Heart right ventricle (tissue), 16 donors: ENCODE results near the gene AKT1S1. TPM values are rescaled to one million over a fixed set of nuclear protein-coding genes. Genes with fewer than 3 reads are reported as not detected.
A peak's percentile ranks its signal among the peaks of the same experiment; 100 is the strongest.

ENCODE experiments used
- ATAC-seq, 8 donors: fragments of 200-7000 bp; cut with Tn5 transposase; one replicate each; pipeline ENCODE4 v1.9.1; 2020; ENCODE audit warnings: mild to moderate bottlenecking in 8 of 8, moderate library complexity in 8 of 8, moderate number of reproducible peaks in 1 of 8
- DNase-seq, 2 donors: peaks; one replicate each; pipeline ENCODE4 v3.0.0-alpha.2; 2020
- H3K27ac ChIP-seq, 10 donors: fragments of 200-600 bp; sonication (generic) in 2 of 10; one replicate each; pipeline versions ENCODE4 v1.5.0 to v1.8.0; 2020 to 2022; ENCODE audit warnings: mild to moderate bottlenecking in 3 of 10
- H3K27me3 ChIP-seq, 7 donors: fragments of 200-600 bp; one replicate each; pipeline ENCODE4 v1.8.0; 2021 to 2022; ENCODE audit warnings: mild to moderate bottlenecking in 2 of 7
- H3K36me3 ChIP-seq, 9 donors: fragments of 200-600 bp; sonication (generic) in 1 of 9; one replicate each; pipeline versions ENCODE4 v1.5.0 to v1.8.0; 2020 to 2022; ENCODE audit warnings: mild to moderate bottlenecking in 2 of 9
- H3K4me1 ChIP-seq, 9 donors: fragments of 200-600 bp; sonication (generic) in 1 of 9; one replicate each; pipeline versions ENCODE4 v1.5.0 to v1.8.0; 2020 to 2022; ENCODE audit warnings: mild to moderate bottlenecking in 4 of 9
- H3K4me3 ChIP-seq, 10 donors: fragments of 200-600 bp; sonication (generic) in 2 of 10; one replicate each; pipeline versions ENCODE4 v1.5.0 to v1.8.0; 2020 to 2022; ENCODE audit warnings: mild to moderate bottlenecking in 7 of 10, moderate library complexity in 2 of 10
- H3K9me3 ChIP-seq, 11 donors: fragments of 200-600 bp in 10 of 11; sonication (generic) in 2 of 11; one replicate each; pipeline versions ENCODE4 v1.5.0 to v1.8.0; 2013 to 2022; ENCODE audit warnings: mild to moderate bottlenecking in 2 of 11, control low read depth in 1 of 11, moderate library complexity in 1 of 11
- WGBS, 2 donors: extraction: QIAGEN DNeasy Blood & Tissue Kit; methylation state at CpG; one replicate each; pipeline ENCODE4 v1.1.7; 2013; ENCODE audit warnings: inconsistent platforms in 1 of 2; 5-methylcytosine and 5-hydroxymethylcytosine counted together
- intact Hi-C, 10 donors: fragments of 100-400 bp; cut with DNase I; formaldehyde crosslinking; loops; one replicate each; pipeline versions ENCODE4 v1.11.1 to v1.14.2; 2022
- polyA plus RNA-seq, 2 donors: library from polyadenylated mRNA; stranded (reverse); fragments of 200-250 nt; gene quantifications; one replicate each; pipeline ENCODE4 v1.2.3, GENCODE V29; 2013
- total RNA-seq, 10 donors: library from RNA; stranded (reverse); fragmentation: NEBNext Ultra II Directional in 3 of 10; extraction: Animal tissue kit (Norgen Biotek cat#: 25700) in 3 of 10; gene quantifications; one replicate each; pipeline versions ENCODE4 v1.2.1 to v1.2.4, GENCODE V29; 2021 to 2023
- TF ChIP-seq, protein P1 (sequence below), 9 donors: fragments of 200-600 bp; sonication (generic) in 2 of 9; IDR thresholded peaks; one replicate each; pipeline versions ENCODE4 v1.5.0 to v1.8.0; 2021 to 2022; ENCODE audit warnings: antibody characterized with exemption in 9 of 9, mild to moderate bottlenecking in 5 of 9, moderate library complexity in 1 of 9
- donor health status: Arrhythmogenic right ventricular cardiomyopathy.
- donor health status: ischemic (EF 13 %, LVEDD 7.1; RV severe dilation, severe dysfunction).
- donor health status: healthy with polysubstance abuse.
- donor health status: DM: no; HTN: yes; CAD: no.
- donor health status: DM: no; HTN: no; CAD: no.
- donor health status: ischemic (EF 25% LVEDD 6.9; RV normal size, moderate dysfunction).
- donor health status: ischemic (EF 25% LVEDD 5.7; RV mildly dilated, moderate dysfunction).
- donor health status: healthy.
- donor health status: DM: yes; HTN: yes; CAD: no.
- donor health status: Ischemic cardiomyopathy.
- donor health status: ischemic (EF 35%, LVEDD 5.7; RV mildly dilated, moderate dysfunction).
- donor health status: nonischemic (EF 11% LVEDD 7.7; RV severe dilation, severe dysfunction).
- donor health status: DM: yes; HTN: yes; CAD: no.
- donor health status: PGD.
- donor health status: ischemic (EF 29% LVEDD 5.4; RV normal size, mild dysfunction).
- donor health status: nonischemic (EF 23%, LVEDD 6.1; RV moderate dilation, normal function).

Gene AKT1S1
- total and polyA plus RNA-seq, 12 donors = 26.0 to 51.9 (median 32.8) TPM

- no peak for DNase-seq
- Histone ChIP-seq H3K27me3 (no peaks in the 10 kb centered on the region), H3K36me3 (peaks cover 15 to 90% (median 73%) of the 10 kb centered on the region in 9 donors), H3K27ac (no peak overlapping the region), H3K4me1 (peaks cover 3 to 25% (median 13%) of the 10 kb centered on the region in 9 donors), H3K9me3 (no peaks in the 10 kb centered on the region), H3K4me3 (no peak overlapping the region)
- intact Hi-C loops = loop anchor here in 1 of 10 donors (5.0 kb wide), 1 partner anchor 45 kb away; the partner anchor contains the start of genes ATF5 and NUP62
- TF ChIP-seq, protein P1, sequence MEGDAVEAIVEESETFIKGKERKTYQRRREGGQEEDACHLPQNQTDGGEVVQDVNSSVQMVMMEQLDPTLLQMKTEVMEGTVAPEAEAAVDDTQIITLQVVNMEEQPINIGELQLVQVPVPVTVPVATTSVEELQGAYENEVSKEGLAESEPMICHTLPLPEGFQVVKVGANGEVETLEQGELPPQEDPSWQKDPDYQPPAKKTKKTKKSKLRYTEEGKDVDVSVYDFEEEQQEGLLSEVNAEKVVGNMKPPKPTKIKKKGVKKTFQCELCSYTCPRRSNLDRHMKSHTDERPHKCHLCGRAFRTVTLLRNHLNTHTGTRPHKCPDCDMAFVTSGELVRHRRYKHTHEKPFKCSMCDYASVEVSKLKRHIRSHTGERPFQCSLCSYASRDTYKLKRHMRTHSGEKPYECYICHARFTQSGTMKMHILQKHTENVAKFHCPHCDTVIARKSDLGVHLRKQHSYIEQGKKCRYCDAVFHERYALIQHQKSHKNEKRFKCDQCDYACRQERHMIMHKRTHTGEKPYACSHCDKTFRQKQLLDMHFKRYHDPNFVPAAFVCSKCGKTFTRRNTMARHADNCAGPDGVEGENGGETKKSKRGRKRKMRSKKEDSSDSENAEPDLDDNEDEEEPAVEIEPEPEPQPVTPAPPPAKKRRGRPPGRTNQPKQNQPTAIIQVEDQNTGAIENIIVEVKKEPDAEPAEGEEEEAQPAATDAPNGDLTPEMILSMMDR (IDR thresholded peaks at IDR 0.05) = no peak
- no peak for ATAC-seq
- 97 to 98% methylated on average over 14 of the region's 14 CpGs for WGBS, 2 donors
Measured at GRCh38 chr19:49882643-49883042, 5.5 kb upstream of the AKT1S1 start.

- H3K27me3 ChIP-seq = no peaks in the 10 kb centered on the region
- ATAC-seq = no peak
Measured at GRCh38 chr19:49881672-49882394, 4.7 kb upstream of the AKT1S1 start.

DNA sequence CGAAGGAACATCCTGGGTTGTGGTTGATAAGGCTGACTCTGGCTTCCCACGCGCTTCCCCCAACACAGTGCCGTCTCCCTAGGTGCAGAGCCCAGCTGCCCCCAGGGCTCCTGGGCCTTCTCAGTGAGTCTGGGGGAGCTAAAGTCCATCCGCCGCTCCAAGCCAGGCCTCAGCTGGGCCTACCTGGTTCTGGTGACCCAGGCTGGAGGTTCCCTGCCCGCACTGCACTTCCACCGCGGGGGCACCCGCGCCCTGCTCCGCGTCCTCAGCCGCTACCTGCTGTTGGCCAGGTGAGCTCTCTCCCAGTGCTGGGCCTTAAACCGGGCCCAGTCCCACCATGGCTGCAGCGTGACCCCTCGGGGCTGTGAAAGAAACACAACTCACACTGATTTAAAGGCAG, 4.0 kb upstream of the AKT1S1 start:
- no peaks in the 10 kb centered on the region for H3K27me3 ChIP-seq
- H3K36me3 ChIP-seq = peaks cover 15 to 77% (median 69%) of the 10 kb centered on the region in 9 donors
- DNase-seq = peak in 1 of 2 donors; percentile 9
- WGBS, 2 donors = 96 to 98% methylated on average over 17 of the region's 17 CpGs
- H3K4me3 ChIP-seq = no peak overlapping the region
- no peak for ATAC-seq
- no peaks in the 10 kb centered on the region for H3K9me3 ChIP-seq
- intact Hi-C loops = loop anchor here in 1 of 10 donors (5.0 kb wide), 1 partner anchor 46 kb away; the partner anchor contains the start of genes ATF5 and NUP62
- no peak overlapping the region for H3K27ac ChIP-seq
- TF ChIP-seq, protein P1 (IDR thresholded peaks at IDR 0.05) = no peak
- peaks cover 3 to 18% (median 13%) of the 10 kb centered on the region in 9 donors for H3K4me1 ChIP-seq

More at GRCh38 chr19:49881672-49882394, 4.7 kb upstream of the AKT1S1 start:
- TF ChIP-seq, protein P1 (IDR thresholded peaks at IDR 0.05) = no peak
- no peak overlapping the region for H3K4me3 ChIP-seq
- H3K9me3 ChIP-seq = no peaks in the 10 kb centered on the region
- peak in 1 of 2 donors; percentile 8 for DNase-seq
- H3K4me1 ChIP-seq = peaks cover 3 to 18% (median 13%) of the 10 kb centered on the region in 9 donors
- H3K36me3 ChIP-seq = peaks cover 15 to 83% (median 73%) of the 10 kb centered on the region in 9 donors
- intact Hi-C loops = loop anchor here in 1 of 10 donors (5.0 kb wide), 1 partner anchor 45 kb away; the partner anchor contains the start of genes ATF5 and NUP62
- H3K27ac ChIP-seq = no peak overlapping the region
- 88 to 89% methylated on average over 31 of the region's 31 CpGs for WGBS, 2 donors

DNA sequence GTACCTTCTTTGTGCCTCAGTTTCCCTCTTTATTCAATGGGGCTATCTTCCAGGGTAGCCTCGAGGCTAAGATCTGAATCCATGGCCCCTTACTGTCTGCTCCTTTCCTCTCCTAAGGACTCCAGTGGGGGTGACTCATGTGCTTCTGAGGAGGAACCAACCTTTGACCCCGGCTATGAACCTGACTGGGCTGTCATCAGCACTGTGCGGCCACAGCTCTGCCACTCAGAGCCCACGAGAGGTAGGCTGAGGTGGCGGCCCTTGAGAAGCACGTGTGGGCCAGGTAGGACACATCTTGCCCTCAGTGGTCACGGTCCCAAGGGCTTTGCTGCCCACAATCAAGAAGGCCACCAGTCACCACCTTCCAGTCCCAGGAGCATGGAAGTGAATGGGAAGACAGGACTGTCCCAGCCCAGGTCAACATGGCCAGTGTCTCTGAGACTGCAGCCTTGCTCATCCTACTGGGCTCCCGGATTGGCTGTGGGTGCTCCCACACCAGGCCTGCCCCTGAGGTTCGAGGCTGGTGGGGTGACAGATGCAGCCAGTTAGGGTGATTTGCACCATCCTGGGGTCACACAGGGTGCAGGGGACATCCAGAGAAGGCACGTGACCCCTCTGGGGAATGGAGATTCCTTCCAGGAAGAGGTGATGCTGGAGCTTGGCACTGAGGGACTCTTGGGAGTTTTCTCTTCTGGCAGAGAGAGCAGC, 3.2 kb upstream of the AKT1S1 start:
- H3K27me3 ChIP-seq = no peaks in the 10 kb centered on the region
- ATAC-seq (no peak), DNase-seq (no peak)
- intact Hi-C loops = loop anchor here in 1 of 10 donors (5.0 kb wide), 1 partner anchor 47 kb away; the partner anchor contains the start of genes ATF5 and NUP62
- TF ChIP-seq, protein P1 (IDR thresholded peaks at IDR 0.05) = no peak
- H3K36me3 ChIP-seq = peaks cover 15 to 69% (median 65%) of the 10 kb centered on the region in 9 donors
- WGBS, 2 donors = 94 to 96% methylated on average over 10 of the region's 10 CpGs
- H3K4me1 ChIP-seq = peaks cover 7 to 24% (median 19%) of the 10 kb centered on the region in 9 donors
- no peak overlapping the region for H3K4me3 ChIP-seq
- no peaks in the 10 kb centered on the region for H3K9me3 ChIP-seq
- H3K27ac ChIP-seq = no peak overlapping the region
